ENCODE results near the gene GCC2.
A peak's percentile ranks its signal among the peaks of the same experiment; 100 is the strongest.
"Not testable (repeated sequence)": the region's sequence is repeated elsewhere in the genome, so short reads cannot be mapped to it uniquely, and the experiment has no call there.

Gene GCC2

GRCh38 chr2:108512431-108512830, 63.4 kb downstream of the GCC2 start:
- not testable (repeated sequence) for DNase-seq (ENCODE audit: low read depth in 4 of 4, low spot score in 1 of 4)

DNA sequence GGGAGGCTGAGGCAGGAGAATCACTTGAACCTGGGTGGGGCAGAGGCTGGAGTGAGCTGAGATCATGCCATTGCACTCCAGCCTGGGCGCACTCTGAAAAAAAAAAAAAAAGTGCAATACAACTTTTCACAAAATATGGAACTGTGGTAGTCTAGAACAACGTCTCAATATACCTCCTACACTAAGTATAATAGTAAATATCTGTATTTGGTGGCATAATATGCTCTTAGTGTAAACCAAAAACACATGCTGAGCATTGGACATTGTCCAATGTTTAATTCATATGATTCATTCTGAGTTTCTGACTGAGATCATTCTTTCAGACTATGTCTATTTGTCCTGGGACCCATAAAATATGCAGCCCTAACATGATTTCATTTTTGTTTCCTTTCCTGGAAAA, 65.5 kb downstream of the GCC2 start:
- not testable (repeated sequence) for DNase-seq (ENCODE audit: low read depth in 4 of 4, low spot score in 1 of 4)

DNA sequence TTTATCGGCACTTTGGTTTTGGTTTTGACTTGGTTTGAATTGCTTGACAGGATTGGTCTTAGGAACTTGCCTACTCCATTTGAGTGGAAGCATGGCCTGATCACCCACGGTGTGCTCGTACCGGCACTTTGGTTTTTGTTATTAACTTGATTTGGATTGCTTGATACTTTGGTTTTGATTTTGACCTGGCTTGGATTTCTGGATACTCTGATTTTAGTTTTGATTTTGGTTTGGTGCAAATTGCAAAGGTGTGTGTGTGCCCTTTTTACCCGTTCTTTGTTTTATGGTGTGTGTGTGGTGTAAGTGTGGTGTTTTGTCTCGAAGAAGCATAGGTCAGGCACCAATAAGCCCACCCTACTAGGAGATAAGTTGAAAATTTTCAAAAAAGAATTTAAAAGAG, 75.7 kb downstream of the GCC2 start:
- DNase-seq (ENCODE audit: low read depth in 4 of 4, low spot score in 1 of 4), result not testable (repeated sequence)

- DNase-seq (ENCODE audit: low read depth in 4 of 4, low spot score in 1 of 4), result not testable (repeated sequence)
Observed at GRCh38 chr2:108525258-108525657, 76.3 kb downstream of the GCC2 start.

DNA sequence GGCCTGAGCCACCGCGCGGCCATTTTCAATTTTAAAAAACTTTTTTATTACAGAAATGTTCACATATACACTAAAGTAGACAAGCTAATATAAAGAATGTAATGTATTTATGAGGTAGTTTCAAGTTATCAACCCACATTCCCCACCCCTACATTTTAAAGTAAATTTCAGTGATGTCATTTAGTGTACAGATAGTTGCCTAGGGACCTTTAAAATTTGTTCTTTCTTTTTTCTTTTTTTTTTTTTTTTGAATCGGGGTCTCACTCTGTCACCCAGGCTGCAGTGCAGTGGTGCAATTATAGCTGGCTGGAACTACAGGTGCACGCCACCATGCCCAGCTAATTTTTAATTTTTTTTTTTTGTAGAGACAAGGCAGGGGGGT, 82.7 kb downstream of the GCC2 start:
- DNase-seq (ENCODE audit: low read depth in 4 of 4, low spot score in 1 of 4), result no peak

- DNase-seq (ENCODE audit: low read depth in 4 of 4, low spot score in 1 of 4), result peak; percentile 81 to 88 (median 85)
Observed at GRCh38 chr2:108533832-108534583, 85.0 kb downstream of the GCC2 start, which contains the start of gene LIMS1. Gene LIMS1, plus strand, starts transcription at chr2:108534470. Its CDS starts 93 bp downstream, at chr2:108534563.

GRCh38 chr2:108534584-108535356, 85.8 kb downstream of the GCC2 start:
- peak in 3 of 4 experiments; percentile 2 to 17 (median 13) for DNase-seq (ENCODE audit: low read depth in 4 of 4, low spot score in 1 of 4)

DNA sequence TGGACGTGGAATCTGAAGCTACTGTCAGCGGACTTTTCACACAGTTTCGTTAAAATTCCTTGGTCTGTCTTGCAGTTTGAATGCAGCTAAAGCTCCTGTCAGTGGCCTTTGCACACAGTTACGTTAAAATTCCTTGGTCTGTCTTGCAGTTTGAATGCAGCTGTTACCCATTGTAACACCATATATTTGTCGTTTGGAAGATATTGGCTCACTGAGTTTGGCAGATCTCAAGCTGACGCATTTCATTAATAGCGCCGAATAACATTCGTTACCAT, 86.3 kb downstream of the GCC2 start:
- DNase-seq (ENCODE audit: low read depth in 4 of 4, low spot score in 1 of 4), result no peak

- no peak for DNase-seq (ENCODE audit: low read depth in 4 of 4, low spot score in 1 of 4)
Observed at GRCh38 chr2:108536133-108536780, 87.3 kb downstream of the GCC2 start.

DNA sequence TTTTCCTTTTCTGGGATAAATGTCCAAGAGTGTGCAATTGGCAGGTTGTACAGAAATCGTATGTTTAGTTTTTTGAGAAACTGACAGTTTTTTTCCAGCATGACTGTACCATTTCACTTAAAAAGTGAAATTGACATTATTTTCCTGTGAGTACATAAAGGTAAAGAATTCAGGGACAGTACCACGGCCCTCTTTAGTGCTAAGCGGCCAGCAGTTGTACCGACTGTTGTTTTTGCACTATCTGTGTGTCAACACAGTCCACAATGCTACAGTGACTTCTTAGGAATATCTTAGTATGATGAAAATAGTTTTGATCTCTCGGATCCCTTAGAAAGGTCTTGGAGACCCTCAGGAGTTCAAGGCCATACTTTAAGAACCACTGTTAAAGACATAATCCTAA, 87.9 kb downstream of the GCC2 start:
- DNase-seq (ENCODE audit: low read depth in 4 of 4, low spot score in 1 of 4), result no peak

- DNase-seq (ENCODE audit: low read depth in 4 of 4, low spot score in 1 of 4), result no peak
Observed at GRCh38 chr2:108538000-108538625, 89.1 kb downstream of the GCC2 start.

DNA sequence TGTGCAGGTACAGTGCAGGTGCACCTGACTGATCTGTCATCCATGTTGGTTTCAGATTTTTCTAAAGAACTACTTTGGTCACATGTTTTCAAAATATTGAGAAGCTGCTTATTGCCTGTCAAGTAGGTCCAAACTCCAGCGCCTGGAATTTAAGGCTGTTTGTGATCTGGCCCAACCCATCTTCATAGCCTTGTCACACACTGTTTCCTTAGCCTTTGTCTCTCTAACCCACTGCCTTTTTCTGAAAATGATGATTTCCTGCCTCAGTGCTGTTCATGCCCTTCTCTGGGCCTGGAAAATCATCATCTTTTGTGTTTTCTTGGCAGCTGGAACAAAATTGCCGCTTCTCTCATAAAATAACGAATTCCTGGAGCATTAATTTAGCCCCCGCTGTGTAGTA, 92.4 kb downstream of the GCC2 start:
- DNase-seq (ENCODE audit: low read depth in 4 of 4, low spot score in 1 of 4), result no peak

GRCh38 chr2:108542071-108542470, 93.1 kb downstream of the GCC2 start:
- no peak for DNase-seq (ENCODE audit: low read depth in 4 of 4, low spot score in 1 of 4)

DNA sequence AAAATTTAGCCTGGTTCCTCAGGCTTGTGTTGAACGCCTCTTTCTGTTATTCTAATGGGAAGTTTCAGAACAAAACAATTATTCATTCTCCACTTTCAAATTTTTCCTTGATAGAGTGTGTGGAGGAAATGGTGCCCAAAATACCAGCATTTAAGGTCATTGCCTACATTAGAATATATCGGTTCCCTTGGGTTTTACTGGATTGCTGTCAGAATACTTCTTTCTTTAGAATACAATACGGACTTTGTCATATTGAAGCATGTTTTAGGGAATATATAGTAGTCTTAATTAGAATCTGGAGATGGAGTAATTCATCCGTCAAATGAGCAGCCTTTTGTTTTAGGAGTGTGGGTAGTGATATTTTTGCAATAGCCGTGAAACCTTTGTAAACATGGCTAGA, 98.6 kb downstream of the GCC2 start:
- no peak for DNase-seq (ENCODE audit: low read depth in 4 of 4, low spot score in 1 of 4)

- DNase-seq (ENCODE audit: low read depth in 4 of 4, low spot score in 1 of 4), result no peak
Observed at GRCh38 chr2:108548208-108549003, 99.4 kb downstream of the GCC2 start.

- DNase-seq (ENCODE audit: low read depth in 4 of 4, low spot score in 1 of 4), result no peak
Observed at GRCh38 chr2:108552566-108552965, 103.6 kb downstream of the GCC2 start.

GRCh38 chr2:108553209-108553919, 104.4 kb downstream of the GCC2 start:
- no peak for DNase-seq (ENCODE audit: low read depth in 4 of 4, low spot score in 1 of 4)

DNA sequence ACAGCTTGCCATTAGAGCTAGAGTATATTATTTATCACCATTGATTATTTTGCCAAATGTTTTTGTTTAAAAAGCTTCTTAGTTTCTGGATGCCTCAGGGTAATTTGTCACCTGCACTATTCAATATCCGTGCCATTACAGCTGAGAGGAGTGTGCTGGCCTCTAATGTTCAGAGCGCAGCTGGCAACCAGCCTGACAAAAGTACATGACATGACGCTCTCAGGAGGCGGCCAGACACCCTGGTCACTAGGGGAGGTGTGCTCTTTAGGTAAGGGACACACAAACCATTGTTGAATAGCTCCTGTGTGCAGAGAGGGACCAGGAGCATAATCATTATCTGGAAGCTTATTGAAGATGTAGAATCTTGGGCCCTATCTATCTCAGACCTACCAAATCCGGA, 105.5 kb downstream of the GCC2 start:
- DNase-seq (ENCODE audit: low read depth in 4 of 4, low spot score in 1 of 4), result no peak

GRCh38 chr2:108555572-108555971, 106.6 kb downstream of the GCC2 start:
- DNase-seq (ENCODE audit: low read depth in 4 of 4, low spot score in 1 of 4), result no peak

- DNase-seq (ENCODE audit: low read depth in 4 of 4, low spot score in 1 of 4), result not testable (repeated sequence)
Observed at GRCh38 chr2:108556581-108556980, 107.6 kb downstream of the GCC2 start.

Measured in stimulated activated CD4-positive, alpha-beta T cell treated with anti-CD3 and anti-CD28 coated beads, Interleukin-1b, Interleukin-23, amount 100 ng/mL, for 24 hours (primary cell).